MCF 10A (cell line): ENCODE data around the gene AGAP1. TPM values are rescaled to one million over a fixed set of nuclear protein-coding genes. Genes with fewer than 3 reads are reported as not detected.

Source experiments
- BruUV-seq: library from RNA; stranded (reverse); fragments of 400-500 nt; replicated peaks from 2 replicates; lab custom pipeline; 2021; lab: Mats Ljungman, UMichigan
- CTCF ChIA-PET: fragments of 300-600 bp; sonication (Branson Sonifier 250); formaldehyde crosslinking; extraction: SDS; loops from one replicate; lab custom pipeline; 2021; ENCODE audit warnings: antibody characterized with exemption, inconsistent platforms; lab: Yijun Ruan, JAX
- POLR2A ChIA-PET: fragments of 300-600, 350-650 bp; sonication (Branson Sonifier 250); formaldehyde crosslinking; extraction: SDS; loops from one replicate; lab custom pipeline; 2020; ENCODE audit warnings: antibody characterized with exemption, inconsistent platforms; lab: Yijun Ruan, JAX
- DNase-seq: peaks from one replicate; pipeline ENCODE4 v3.0.0-alpha.2; 2018; ENCODE audit not compliant: unreplicated experiment
- H3K27ac Mint-ChIP-seq: one replicate; pipeline ENCODE4 v1.8.0; 2022; ENCODE audit warnings: mild to moderate bottlenecking, low read depth, mixed read lengths; ENCODE audit not compliant: unreplicated experiment
- H3K27me3 Mint-ChIP-seq: one replicate; pipeline ENCODE4 v1.8.0; 2022; ENCODE audit warnings: mixed read lengths; ENCODE audit not compliant: insufficient read depth, unreplicated experiment
- H3K36me3 Mint-ChIP-seq: one replicate; pipeline ENCODE4 v1.8.0; 2022; ENCODE audit warnings: mild to moderate bottlenecking, moderate library complexity, mixed read lengths; ENCODE audit not compliant: insufficient read depth, unreplicated experiment
- H3K4me1 Mint-ChIP-seq: one replicate; pipeline ENCODE4 v1.8.0; 2022; ENCODE audit warnings: mixed read lengths; ENCODE audit not compliant: insufficient read depth, unreplicated experiment
- H3K4me3 Mint-ChIP-seq: one replicate; pipeline ENCODE4 v1.8.0; 2022; ENCODE audit warnings: mild to moderate bottlenecking, moderate library complexity, mixed read lengths; ENCODE audit not compliant: unreplicated experiment
- H3K9me3 Mint-ChIP-seq: one replicate; pipeline ENCODE4 v1.8.0; 2022; ENCODE audit warnings: mixed read lengths; ENCODE audit not compliant: unreplicated experiment
- CTCF ChIP-seq: fragments of 200-600 bp; IDR thresholded peaks from one replicate; pipeline ENCODE4 v1.8.0; 2022; ENCODE audit warnings: antibody characterized with exemption, mild to moderate bottlenecking; ENCODE audit not compliant: unreplicated experiment
- intact Hi-C: fragments of 100-400 bp; cut with micrococcal nuclease; formaldehyde crosslinking; loops from 2 replicates; pipeline ENCODE4 v1.14.1; 2022
- total RNA-seq: library from RNA; stranded (reverse); gene quantifications from 2 replicates; pipeline ENCODE4 v1.2.3, GENCODE V29; 2022

The AGAP1 gene
- total RNA-seq, 1 experiment from 2014 or later = 41.3 TPM

GRCh38 chr2:235839226-235839625 lies 345.4 kb downstream of the AGAP1 start:
- CTCF ChIA-PET = interaction anchor here (0.5 kb wide), 1 partner anchor 417 kb away, joined by 3 read pairs; no protein-coding TSS in a partner anchor
- H3K36me3 Mint-ChIP-seq = peaks cover 8% of the 10 kb centered on the region
- POLR2A ChIA-PET = no interaction called here
- no peak for TF ChIP-seq CTCF
- BruUV-seq = no TSS peak
- no peaks in the 10 kb centered on the region for H3K9me3 Mint-ChIP-seq
- no peak for DNase-seq
- H3K4me3 Mint-ChIP-seq = no peak overlapping the region
- H3K4me1 Mint-ChIP-seq = no peaks in the 10 kb centered on the region
- no peak overlapping the region for H3K27ac Mint-ChIP-seq
- intact Hi-C loops = no loop called here
- H3K27me3 Mint-ChIP-seq = no peaks in the 10 kb centered on the region

GRCh38 chr2:235839974-235840373 lies 346.1 kb downstream of the AGAP1 start:
- POLR2A ChIA-PET = interaction anchor here (0.7 kb wide), 1 partner anchor 16 kb away, joined by 3 read pairs; no protein-coding TSS in a partner anchor
- no peak for DNase-seq
- H3K27me3 Mint-ChIP-seq = no peaks in the 10 kb centered on the region
- H3K27ac Mint-ChIP-seq = no peak overlapping the region
- no peaks in the 10 kb centered on the region for H3K9me3 Mint-ChIP-seq
- no peak overlapping the region for H3K4me3 Mint-ChIP-seq
- peaks cover 8% of the 10 kb centered on the region for H3K36me3 Mint-ChIP-seq
- TF ChIP-seq CTCF = no peak
- no TSS peak for BruUV-seq
- CTCF ChIA-PET = interaction anchor here (0.6 kb wide), 1 partner anchor 65 kb away, joined by 3 read pairs; no protein-coding TSS in a partner anchor
- intact Hi-C loops = no loop called here
- H3K4me1 Mint-ChIP-seq = no peaks in the 10 kb centered on the region

- DNase-seq = no peak
- no peak overlapping the region for H3K4me3 Mint-ChIP-seq
- H3K27ac Mint-ChIP-seq = no peak overlapping the region
- H3K27me3 Mint-ChIP-seq = no peaks in the 10 kb centered on the region
- no peaks in the 10 kb centered on the region for H3K4me1 Mint-ChIP-seq
- TF ChIP-seq CTCF = no peak
- H3K36me3 Mint-ChIP-seq = peaks cover 8% of the 10 kb centered on the region
- ChIA-PET CTCF (no interaction called here), POLR2A (no interaction called here)
- no TSS peak for BruUV-seq
- intact Hi-C loops = no loop called here
- no peaks in the 10 kb centered on the region for H3K9me3 Mint-ChIP-seq
Observed at GRCh38 chr2:235841863-235842262, 348.0 kb downstream of the AGAP1 start.

GRCh38 chr2:235842941-235843340 lies 349.1 kb downstream of the AGAP1 start:
- CTCF ChIA-PET = interaction anchor here (0.6 kb wide), 1 partner anchor 342 kb away, joined by 3 read pairs; no protein-coding TSS in a partner anchor
- Mint-ChIP-seq H3K27ac (no peak overlapping the region), H3K4me3 (no peak overlapping the region), H3K4me1 (no peaks in the 10 kb centered on the region), H3K36me3 (peaks cover 8% of the 10 kb centered on the region), H3K27me3 (no peaks in the 10 kb centered on the region), H3K9me3 (no peaks in the 10 kb centered on the region)
- DNase-seq = no peak
- POLR2A ChIA-PET = no interaction called here
- TF ChIP-seq CTCF = no peak
- no TSS peak for BruUV-seq
- intact Hi-C loops = no loop called here
